ENCODE results near the gene GPRC5C. TPM values are rescaled to one million over a fixed set of nuclear protein-coding genes. Genes with fewer than 3 reads are reported as not detected.
A peak's percentile ranks its signal among the peaks of the same experiment; 100 is the strongest.

Gene GPRC5C
- total and polyA plus RNA-seq, 8 donors, result 47.3 to 107 (median 54.1) TPM

DNA sequence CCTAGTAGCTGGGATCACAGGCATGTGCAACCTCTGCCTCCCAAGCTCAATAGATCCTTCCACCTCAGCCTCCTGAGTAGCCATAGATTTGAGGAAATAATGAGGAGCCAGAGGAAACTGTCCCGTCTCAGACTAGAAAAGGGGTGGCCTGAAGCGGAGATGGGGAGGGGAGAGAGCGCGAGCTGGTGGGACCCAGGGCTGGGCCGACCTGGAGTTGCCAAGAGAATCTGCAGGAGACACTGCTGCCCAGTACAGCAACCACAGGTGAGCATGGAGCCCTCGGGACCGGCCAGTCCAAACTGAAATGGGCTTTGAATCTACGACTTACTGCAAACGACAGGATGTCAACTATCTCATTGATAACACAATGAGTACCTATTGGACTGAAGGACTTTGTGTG lies 58.8 kb downstream of the GPRC5C start:
- DNase-seq, result no peak
- Histone ChIP-seq H3K9me3 (no peaks in the 10 kb centered on the region), H3K4me1 (peaks cover 0 to 13% of the 10 kb centered on the region in 2 donors), H3K27ac (no peak overlapping the region), H3K36me3 (peaks cover 0 to 5% of the 10 kb centered on the region in 2 donors), H3K27me3 (peaks cover 0 to 10% of the 10 kb centered on the region in 2 donors), H3K4me3 (no peak overlapping the region)
- TF ChIP-seq, protein P1, sequence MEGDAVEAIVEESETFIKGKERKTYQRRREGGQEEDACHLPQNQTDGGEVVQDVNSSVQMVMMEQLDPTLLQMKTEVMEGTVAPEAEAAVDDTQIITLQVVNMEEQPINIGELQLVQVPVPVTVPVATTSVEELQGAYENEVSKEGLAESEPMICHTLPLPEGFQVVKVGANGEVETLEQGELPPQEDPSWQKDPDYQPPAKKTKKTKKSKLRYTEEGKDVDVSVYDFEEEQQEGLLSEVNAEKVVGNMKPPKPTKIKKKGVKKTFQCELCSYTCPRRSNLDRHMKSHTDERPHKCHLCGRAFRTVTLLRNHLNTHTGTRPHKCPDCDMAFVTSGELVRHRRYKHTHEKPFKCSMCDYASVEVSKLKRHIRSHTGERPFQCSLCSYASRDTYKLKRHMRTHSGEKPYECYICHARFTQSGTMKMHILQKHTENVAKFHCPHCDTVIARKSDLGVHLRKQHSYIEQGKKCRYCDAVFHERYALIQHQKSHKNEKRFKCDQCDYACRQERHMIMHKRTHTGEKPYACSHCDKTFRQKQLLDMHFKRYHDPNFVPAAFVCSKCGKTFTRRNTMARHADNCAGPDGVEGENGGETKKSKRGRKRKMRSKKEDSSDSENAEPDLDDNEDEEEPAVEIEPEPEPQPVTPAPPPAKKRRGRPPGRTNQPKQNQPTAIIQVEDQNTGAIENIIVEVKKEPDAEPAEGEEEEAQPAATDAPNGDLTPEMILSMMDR (IDR thresholded peaks at IDR 0.05), result no peak
- no peak for ATAC-seq
- intact Hi-C loops (cut with DNase I), result no loop called here

DNA sequence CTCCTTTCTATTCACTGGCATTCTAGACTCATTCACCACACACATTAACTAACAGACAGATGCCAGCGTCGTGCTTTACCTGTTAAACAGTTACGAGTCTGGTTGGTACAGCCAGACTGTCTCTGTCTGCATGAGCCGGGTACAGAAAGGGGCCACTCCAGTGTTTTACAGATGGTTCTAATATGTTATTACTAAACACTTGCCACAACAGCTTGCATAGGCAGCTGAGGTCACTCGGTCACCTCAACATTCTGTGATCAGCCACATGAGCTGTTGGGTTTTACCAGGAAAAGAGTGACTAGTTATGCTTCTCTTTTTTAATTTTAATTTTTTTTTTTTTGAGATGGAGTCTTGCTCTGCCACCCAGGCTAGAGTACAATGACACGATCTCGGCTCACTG lies 59.7 kb downstream of the GPRC5C start:
- Histone ChIP-seq H3K36me3 (no peaks in the 10 kb centered on the region), H3K4me1 (peaks cover 0 to 13% of the 10 kb centered on the region in 2 donors), H3K4me3 (no peak overlapping the region), H3K9me3 (no peaks in the 10 kb centered on the region), H3K27me3 (peaks cover 0 to 6% of the 10 kb centered on the region in 2 donors), H3K27ac (no peak overlapping the region)
- ATAC-seq, result peak; percentile 41
- intact Hi-C loops (cut with DNase I), result no loop called here
- TF ChIP-seq, protein P1 (IDR thresholded peaks at IDR 0.05), result no peak
- no peak for DNase-seq

DNA sequence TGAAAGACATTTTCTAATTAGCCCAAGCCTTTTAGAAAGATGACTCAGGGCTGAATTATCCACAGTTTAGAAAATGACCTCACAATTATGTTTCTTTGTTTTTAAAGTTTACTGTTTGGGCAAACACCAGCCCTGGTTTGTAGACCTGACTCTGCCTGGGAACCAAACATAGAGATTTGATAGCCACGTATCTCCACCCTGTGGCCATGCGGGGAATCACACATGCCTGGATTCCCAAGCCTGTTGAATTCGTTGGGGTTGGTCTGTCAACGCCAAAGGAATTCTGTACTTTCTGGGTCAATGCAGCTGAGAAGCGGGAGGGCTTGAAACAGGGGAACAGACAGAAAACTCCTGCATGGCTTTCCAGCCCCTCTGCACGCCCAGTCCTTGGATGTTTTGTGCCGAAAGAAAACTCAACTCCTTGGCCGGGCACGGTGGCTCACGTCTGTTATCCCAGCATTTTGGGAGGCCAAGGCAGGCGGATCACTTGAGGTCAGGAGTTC lies 61.5 kb downstream of the GPRC5C start:
- TF ChIP-seq, protein P1 (IDR thresholded peaks at IDR 0.05), result peak; percentile 88 to 96
- Histone ChIP-seq H3K9me3 (no peaks in the 10 kb centered on the region), H3K4me1 (peaks cover 0 to 13% of the 10 kb centered on the region in 2 donors), H3K27ac (no peak overlapping the region), H3K4me3 (no peak overlapping the region), H3K27me3 (peaks cover 0 to 6% of the 10 kb centered on the region in 2 donors), H3K36me3 (no peaks in the 10 kb centered on the region)
- ATAC-seq (peak; percentile 98), DNase-seq (peak; percentile 36 to 82 (median 70))
- intact Hi-C loops (cut with DNase I), result no loop called here

Other genes with a start within 250 kb of the GPRC5C start
- 100 to 1,000 TPM; 624 to 726 TPM for gene RPL38, start 228.4 kb upstream of the GPRC5C start, total RNA-seq
- gene RPL38, start 228.4 kb upstream of the GPRC5C start, polyA plus RNA-seq (ENCODE audit: insufficient read length in 6 of 6), result 1,000 to 10,000 TPM; 1,256 to 1,464 (median 1,346) TPM
- gene TTYH2, start 218.5 kb upstream of the GPRC5C start, total RNA-seq, result 1 to 10 TPM; 6.9 to 7.7 TPM
- gene TTYH2, start 218.5 kb upstream of the GPRC5C start, polyA plus RNA-seq (ENCODE audit: insufficient read length in 6 of 6), result 10 to 100 TPM; 14.8 to 22.1 (median 17.9) TPM
- gene DNAI2, start 157.9 kb upstream of the GPRC5C start, total RNA-seq, result 1 to 10 TPM in 1 of 2 donors, not detected in 1; 2.9 TPM
- 1 to 10 TPM in 5 of 6 donors, under 1 TPM in 1; 0.77 to 6.6 (median 4.1) TPM for gene DNAI2, start 157.9 kb upstream of the GPRC5C start, polyA plus RNA-seq (ENCODE audit: insufficient read length in 6 of 6)
- gene KIF19, start 105.9 kb upstream of the GPRC5C start, total RNA-seq, result 1 to 10 TPM in 1 of 2 donors, not detected in 1; 1.5 TPM
- gene KIF19, start 105.9 kb upstream of the GPRC5C start, polyA plus RNA-seq (ENCODE audit: insufficient read length in 6 of 6), result 1 to 10 TPM in 5 of 6 donors, under 1 TPM in 1; 0.61 to 2.6 (median 1.5) TPM
- gene BTBD17, start 70.2 kb upstream of the GPRC5C start, total RNA-seq, result not detected
- gene BTBD17, start 70.2 kb upstream of the GPRC5C start, polyA plus RNA-seq (ENCODE audit: insufficient read length in 6 of 6), result 1 to 10 TPM in 4 of 6 donors, under 1 TPM in 2; 0.60 to 1.2 (median 1.0) TPM
- gene GPR142, start 64.6 kb upstream of the GPRC5C start, total RNA-seq, result not detected
- gene GPR142, start 64.6 kb upstream of the GPRC5C start, polyA plus RNA-seq (ENCODE audit: insufficient read length in 6 of 6), result under 1 TPM in 2 of 6 donors, not detected in 4; 0.08 TPM
- 10 to 100 TPM in 1 of 2 donors, 1 to 10 TPM in 1; 9.1 to 35.5 TPM for gene CD300A, start 34.5 kb downstream of the GPRC5C start, total RNA-seq
- gene CD300A, start 34.5 kb downstream of the GPRC5C start, polyA plus RNA-seq (ENCODE audit: insufficient read length in 6 of 6), result 1 to 10 TPM; 1.6 to 3.6 (median 2.1) TPM
- gene CD300LB, start 99.4 kb downstream of the GPRC5C start, total RNA-seq, result 1 to 10 TPM in 1 of 2 donors, under 1 TPM in 1; 0.58 to 1.6 TPM
- under 1 TPM; 0.13 to 0.44 (median 0.23) TPM for gene CD300LB, start 99.4 kb downstream of the GPRC5C start, polyA plus RNA-seq (ENCODE audit: insufficient read length in 6 of 6)
- 10 to 100 TPM in 1 of 2 donors, 1 to 10 TPM in 1; 6.6 to 11.0 TPM for gene CD300C, start 114.0 kb downstream of the GPRC5C start, total RNA-seq
- gene CD300C, start 114.0 kb downstream of the GPRC5C start, polyA plus RNA-seq (ENCODE audit: insufficient read length in 6 of 6), result under 1 TPM; 0.40 to 0.61 (median 0.53) TPM
- gene CD300H, start 135.4 kb downstream of the GPRC5C start, total RNA-seq, result under 1 TPM in 1 of 2 donors, not detected in 1; 0.76 TPM
- under 1 TPM in 2 of 6 donors, not detected in 4; 0.32 to 0.64 TPM for gene CD300H, start 135.4 kb downstream of the GPRC5C start, polyA plus RNA-seq (ENCODE audit: insufficient read length in 6 of 6)
- gene CD300LD, start 160.2 kb downstream of the GPRC5C start, total RNA-seq, result under 1 TPM in 1 of 2 donors, not detected in 1; 0.29 TPM
- gene CD300LD, start 160.2 kb downstream of the GPRC5C start, polyA plus RNA-seq (ENCODE audit: insufficient read length in 6 of 6), result not detected
- gene CD300E, start 191.7 kb downstream of the GPRC5C start, total RNA-seq, result 10 to 100 TPM in 1 of 2 donors, 1 to 10 TPM in 1; 3.2 to 28.7 TPM
- under 1 TPM; 0.24 to 0.74 (median 0.42) TPM for gene CD300E, start 191.7 kb downstream of the GPRC5C start, polyA plus RNA-seq (ENCODE audit: insufficient read length in 6 of 6)